Measurements from ENCODE around the gene SPC25.

Gene SPC25

DNA sequence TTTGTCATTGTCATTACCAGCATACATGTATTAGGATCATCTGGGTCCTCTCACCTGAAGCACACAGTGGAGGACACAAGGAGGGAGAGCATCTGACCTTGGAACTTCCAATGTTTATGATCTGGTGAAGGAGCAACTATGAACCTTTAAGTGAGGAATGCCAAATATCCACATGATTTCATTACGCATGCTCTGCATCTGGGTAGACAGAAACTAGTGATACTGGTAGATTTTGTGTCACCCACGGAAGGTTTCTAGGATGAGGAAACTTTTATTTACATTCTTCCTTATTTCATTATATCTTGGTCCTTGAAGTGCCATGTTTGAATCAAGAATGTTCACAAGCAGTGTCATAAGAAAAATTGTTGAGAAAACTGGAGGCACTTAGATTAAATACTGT lies 32.1 kb downstream of the SPC25 start:
- no peaks in the 10 kb centered on the region for H3K36me3 ChIP-seq (ENCODE audit: control insufficient read depth, insufficient read depth, low read length)
- no peaks in the 10 kb centered on the region for H3K9me3 ChIP-seq (ENCODE audit: control insufficient read depth, insufficient read depth, low read length)
- H3K4me3 ChIP-seq (ENCODE audit: low read depth, low read length): no peak overlapping the region
- no peaks in the 10 kb centered on the region for H3K27me3 ChIP-seq (ENCODE audit: control insufficient read depth, insufficient read depth, low read length)
- peaks cover 5% of the 10 kb centered on the region for H3K4me1 ChIP-seq (ENCODE audit: control insufficient read depth, insufficient read depth, low read length)
- H3K9ac ChIP-seq (ENCODE audit: low read depth, low read length): no peak overlapping the region

GRCh38 chr2:168855601-168856000 lies 34.6 kb downstream of the SPC25 start:
- H3K4me3 ChIP-seq (ENCODE audit: low read depth, low read length): no peak overlapping the region
- no peaks in the 10 kb centered on the region for H3K9me3 ChIP-seq (ENCODE audit: control insufficient read depth, insufficient read depth, low read length)
- H3K4me1 ChIP-seq (ENCODE audit: control insufficient read depth, insufficient read depth, low read length): peaks cover 5% of the 10 kb centered on the region
- no peak overlapping the region for H3K9ac ChIP-seq (ENCODE audit: low read depth, low read length)
- H3K27me3 ChIP-seq (ENCODE audit: control insufficient read depth, insufficient read depth, low read length): no peaks in the 10 kb centered on the region
- H3K36me3 ChIP-seq (ENCODE audit: control insufficient read depth, insufficient read depth, low read length): no peaks in the 10 kb centered on the region

DNA sequence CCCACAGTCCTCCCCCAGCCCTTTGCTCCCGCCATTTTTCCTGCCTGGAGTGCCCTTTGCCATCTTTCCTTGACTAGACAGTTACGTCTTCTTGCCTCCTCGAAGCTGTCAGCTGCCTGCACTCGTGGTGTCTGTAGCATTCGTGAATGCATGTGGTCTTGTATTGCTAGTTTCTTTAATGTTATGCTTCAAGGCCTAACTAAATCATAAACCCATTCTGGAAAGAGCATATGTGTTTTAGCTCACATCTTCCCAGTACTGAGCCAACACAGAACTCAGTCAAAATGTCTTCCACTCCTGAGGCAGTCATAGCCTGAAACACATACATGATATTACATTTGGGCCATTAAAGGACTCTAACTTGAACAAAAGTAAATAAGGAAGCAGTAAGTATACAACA lies 35.6 kb downstream of the SPC25 start:
- no peaks in the 10 kb centered on the region for H3K27me3 ChIP-seq (ENCODE audit: control insufficient read depth, insufficient read depth, low read length)
- no peak overlapping the region for H3K4me3 ChIP-seq (ENCODE audit: low read depth, low read length)
- H3K36me3 ChIP-seq (ENCODE audit: control insufficient read depth, insufficient read depth, low read length): no peaks in the 10 kb centered on the region
- no peaks in the 10 kb centered on the region for H3K9me3 ChIP-seq (ENCODE audit: control insufficient read depth, insufficient read depth, low read length)
- no peak overlapping the region for H3K9ac ChIP-seq (ENCODE audit: low read depth, low read length)
- H3K4me1 ChIP-seq (ENCODE audit: control insufficient read depth, insufficient read depth, low read length): peaks cover 5% of the 10 kb centered on the region

DNA sequence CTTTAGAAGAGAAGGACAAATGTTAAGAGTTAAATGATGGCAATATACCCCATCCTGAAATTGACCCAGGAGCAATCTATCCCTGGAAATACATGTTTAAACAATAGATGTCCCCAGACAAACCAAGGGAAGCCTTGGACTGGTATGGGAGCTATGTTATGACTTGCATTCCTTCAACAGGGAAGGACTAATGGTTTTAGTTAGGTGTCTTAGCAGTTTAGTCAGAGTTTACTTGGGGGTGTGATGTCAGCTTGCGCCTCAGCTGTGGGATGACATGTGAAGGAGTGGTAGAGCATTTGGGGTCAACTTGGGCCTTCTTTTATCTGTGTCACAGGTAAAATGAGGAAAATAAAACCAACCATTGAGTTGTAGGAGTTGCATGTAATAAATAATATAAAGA lies 36.8 kb downstream of the SPC25 start:
- no peak overlapping the region for H3K9ac ChIP-seq (ENCODE audit: low read depth, low read length)
- H3K36me3 ChIP-seq (ENCODE audit: control insufficient read depth, insufficient read depth, low read length): no peaks in the 10 kb centered on the region
- H3K4me1 ChIP-seq (ENCODE audit: control insufficient read depth, insufficient read depth, low read length): peaks cover 5% of the 10 kb centered on the region
- H3K27me3 ChIP-seq (ENCODE audit: control insufficient read depth, insufficient read depth, low read length): no peaks in the 10 kb centered on the region
- H3K9me3 ChIP-seq (ENCODE audit: control insufficient read depth, insufficient read depth, low read length): no peaks in the 10 kb centered on the region
- H3K4me3 ChIP-seq (ENCODE audit: low read depth, low read length): no peak overlapping the region

DNA sequence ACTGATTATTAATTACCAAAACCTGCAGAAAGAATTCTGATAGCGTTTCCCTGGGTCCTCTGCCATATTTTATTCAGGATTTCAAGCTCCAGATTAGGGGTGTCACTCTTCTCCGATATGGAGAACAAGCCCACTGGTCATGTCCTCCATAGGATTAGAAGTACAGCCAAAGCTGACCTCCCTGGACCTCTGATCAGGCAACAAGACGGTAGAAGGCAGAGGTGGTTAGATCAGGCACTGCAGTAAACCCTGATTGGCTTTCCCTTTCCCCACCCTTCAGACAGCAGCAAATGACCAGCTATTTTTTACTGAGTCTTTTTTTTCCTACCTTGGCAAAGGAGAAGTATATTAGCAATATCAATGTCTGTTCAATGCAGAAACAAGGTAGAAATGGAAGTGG lies 37.7 kb downstream of the SPC25 start:
- H3K9me3 ChIP-seq (ENCODE audit: control insufficient read depth, insufficient read depth, low read length): no peaks in the 10 kb centered on the region
- H3K4me3 ChIP-seq (ENCODE audit: low read depth, low read length): no peak overlapping the region
- H3K4me1 ChIP-seq (ENCODE audit: control insufficient read depth, insufficient read depth, low read length): peaks cover 5% of the 10 kb centered on the region
- no peaks in the 10 kb centered on the region for H3K36me3 ChIP-seq (ENCODE audit: control insufficient read depth, insufficient read depth, low read length)
- H3K9ac ChIP-seq (ENCODE audit: low read depth, low read length): no peak overlapping the region
- H3K27me3 ChIP-seq (ENCODE audit: control insufficient read depth, insufficient read depth, low read length): no peaks in the 10 kb centered on the region

- no peaks in the 10 kb centered on the region for H3K9me3 ChIP-seq (ENCODE audit: control insufficient read depth, insufficient read depth, low read length)
- no peak overlapping the region for H3K4me3 ChIP-seq (ENCODE audit: low read depth, low read length)
- H3K9ac ChIP-seq (ENCODE audit: low read depth, low read length): no peak overlapping the region
- no peaks in the 10 kb centered on the region for H3K36me3 ChIP-seq (ENCODE audit: control insufficient read depth, insufficient read depth, low read length)
- no peaks in the 10 kb centered on the region for H3K27me3 ChIP-seq (ENCODE audit: control insufficient read depth, insufficient read depth, low read length)
- peaks cover 4% of the 10 kb centered on the region for H3K4me1 ChIP-seq (ENCODE audit: control insufficient read depth, insufficient read depth, low read length)
Observed at GRCh38 chr2:168851674-168852320, 38.4 kb downstream of the SPC25 start.

GRCh38 chr2:168850846-168851245 lies 39.4 kb downstream of the SPC25 start:
- Histone ChIP-seq H3K9me3 (ENCODE audit: control insufficient read depth, insufficient read depth, low read length) (no peaks in the 10 kb centered on the region), H3K36me3 (ENCODE audit: control insufficient read depth, insufficient read depth, low read length) (no peaks in the 10 kb centered on the region), H3K9ac (ENCODE audit: low read depth, low read length) (no peak overlapping the region)

DNA sequence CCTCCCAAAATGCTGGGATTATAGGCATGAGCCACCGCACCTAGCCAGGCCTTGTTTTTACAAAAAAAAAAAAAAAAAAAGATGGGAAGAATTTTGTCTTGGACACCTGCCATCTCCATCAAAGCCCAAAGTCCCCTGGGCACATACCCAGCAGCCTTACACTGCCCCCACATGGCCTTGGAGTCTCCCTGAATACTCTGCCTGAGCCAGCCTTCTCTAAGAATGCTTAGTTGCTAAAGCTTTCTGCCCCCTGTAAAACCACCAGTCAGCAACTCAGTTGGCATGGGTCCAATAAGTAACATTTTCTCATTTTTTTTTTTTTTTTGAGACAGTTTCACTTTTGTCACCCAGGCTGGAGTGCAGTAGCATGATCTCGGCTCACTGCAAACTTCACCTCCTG lies 40.6 kb downstream of the SPC25 start:
- Histone ChIP-seq H3K4me3 (ENCODE audit: low read depth, low read length) (no peak overlapping the region), H3K27me3 (ENCODE audit: control insufficient read depth, insufficient read depth, low read length) (no peaks in the 10 kb centered on the region), H3K9me3 (ENCODE audit: control insufficient read depth, insufficient read depth, low read length) (no peaks in the 10 kb centered on the region), H3K36me3 (ENCODE audit: control insufficient read depth, insufficient read depth, low read length) (no peaks in the 10 kb centered on the region), H3K4me1 (ENCODE audit: control insufficient read depth, insufficient read depth, low read length) (no peaks in the 10 kb centered on the region), H3K9ac (ENCODE audit: low read depth, low read length) (no peak overlapping the region)

More at GRCh38 chr2:168850846-168851245, 39.4 kb downstream of the SPC25 start:
- no peaks in the 10 kb centered on the region for H3K4me1 ChIP-seq (ENCODE audit: control insufficient read depth, insufficient read depth, low read length)
- no peaks in the 10 kb centered on the region for H3K27me3 ChIP-seq (ENCODE audit: control insufficient read depth, insufficient read depth, low read length)
- no peak overlapping the region for H3K4me3 ChIP-seq (ENCODE audit: low read depth, low read length)

DNA sequence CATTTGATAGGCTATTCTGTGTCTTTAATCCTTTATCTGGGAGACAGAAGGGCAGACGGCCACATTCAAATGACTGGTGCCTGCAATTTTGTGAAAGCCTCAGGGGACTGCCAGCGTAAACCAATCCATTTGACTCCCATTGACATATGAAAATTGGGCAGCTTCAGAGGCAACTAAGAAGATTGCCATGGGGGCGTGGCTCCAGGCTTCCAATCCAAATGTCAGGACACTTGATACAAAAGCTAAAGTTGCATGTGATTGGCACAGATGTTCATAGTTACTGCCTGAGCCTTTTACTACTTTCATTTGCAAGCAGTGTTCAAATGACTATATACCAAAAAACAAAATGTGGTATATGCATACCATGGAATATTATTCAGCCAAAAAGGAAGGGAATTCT lies 42.0 kb downstream of the SPC25 start:
- H3K4me3 ChIP-seq (ENCODE audit: low read depth, low read length): no peak overlapping the region
- H3K27me3 ChIP-seq (ENCODE audit: control insufficient read depth, insufficient read depth, low read length): no peaks in the 10 kb centered on the region
- no peaks in the 10 kb centered on the region for H3K9me3 ChIP-seq (ENCODE audit: control insufficient read depth, insufficient read depth, low read length)
- H3K4me1 ChIP-seq (ENCODE audit: control insufficient read depth, insufficient read depth, low read length): no peaks in the 10 kb centered on the region
- no peak overlapping the region for H3K9ac ChIP-seq (ENCODE audit: low read depth, low read length)
- no peaks in the 10 kb centered on the region for H3K36me3 ChIP-seq (ENCODE audit: control insufficient read depth, insufficient read depth, low read length)

GRCh38 chr2:168843253-168843652 lies 47.0 kb downstream of the SPC25 start:
- Histone ChIP-seq H3K9me3 (ENCODE audit: control insufficient read depth, insufficient read depth, low read length) (no peaks in the 10 kb centered on the region), H3K36me3 (ENCODE audit: control insufficient read depth, insufficient read depth, low read length) (no peaks in the 10 kb centered on the region), H3K27me3 (ENCODE audit: control insufficient read depth, insufficient read depth, low read length) (no peaks in the 10 kb centered on the region), H3K9ac (ENCODE audit: low read depth, low read length) (no peak overlapping the region), H3K4me1 (ENCODE audit: control insufficient read depth, insufficient read depth, low read length) (no peaks in the 10 kb centered on the region), H3K4me3 (ENCODE audit: low read depth, low read length) (no peak overlapping the region)

GRCh38 chr2:168841445-168841844 lies 48.8 kb downstream of the SPC25 start:
- Histone ChIP-seq H3K4me1 (ENCODE audit: control insufficient read depth, insufficient read depth, low read length) (no peaks in the 10 kb centered on the region), H3K9ac (ENCODE audit: low read depth, low read length) (no peak overlapping the region), H3K27me3 (ENCODE audit: control insufficient read depth, insufficient read depth, low read length) (no peaks in the 10 kb centered on the region), H3K36me3 (ENCODE audit: control insufficient read depth, insufficient read depth, low read length) (no peaks in the 10 kb centered on the region), H3K4me3 (ENCODE audit: low read depth, low read length) (no peak overlapping the region), H3K9me3 (ENCODE audit: control insufficient read depth, insufficient read depth, low read length) (no peaks in the 10 kb centered on the region)

DNA sequence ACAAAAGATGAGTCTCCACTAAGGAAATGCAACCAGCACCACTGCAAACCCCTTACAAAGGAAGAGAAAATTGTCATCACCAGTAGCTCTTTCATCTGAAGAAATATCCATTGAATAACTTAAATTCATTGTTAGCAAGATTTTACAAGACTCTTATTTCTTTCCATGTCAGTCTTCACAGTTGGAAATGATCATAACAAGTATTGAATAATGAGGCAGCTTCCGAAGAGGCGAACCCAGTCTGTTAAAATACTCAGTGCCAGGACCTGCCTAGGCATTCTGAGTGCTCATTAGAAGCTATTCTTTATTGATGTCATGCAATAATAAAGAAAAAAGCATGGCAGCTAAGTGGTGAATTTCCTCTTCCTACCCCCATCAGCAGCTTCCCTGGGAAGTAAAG lies 54.3 kb downstream of the SPC25 start:
- Histone ChIP-seq H3K36me3 (ENCODE audit: control insufficient read depth, insufficient read depth, low read length) (no peaks in the 10 kb centered on the region), H3K4me1 (ENCODE audit: control insufficient read depth, insufficient read depth, low read length) (no peaks in the 10 kb centered on the region), H3K9ac (ENCODE audit: low read depth, low read length) (no peak overlapping the region), H3K27me3 (ENCODE audit: control insufficient read depth, insufficient read depth, low read length) (no peaks in the 10 kb centered on the region), H3K9me3 (ENCODE audit: control insufficient read depth, insufficient read depth, low read length) (no peaks in the 10 kb centered on the region), H3K4me3 (ENCODE audit: low read depth, low read length) (no peak overlapping the region)
